CD4-positive, alpha-beta T cell (primary cell): ENCODE measurements around the gene SH3BP1. TPM values are rescaled to one million over a fixed set of nuclear protein-coding genes. Genes with fewer than 3 reads are reported as not detected.

Experiments
- ATAC-seq: fragments of 200-7000 bp; cut with Tn5 transposase; one replicate; pipeline ENCODE4 v1.10.0; 2022; ENCODE audit warnings: mild to moderate bottlenecking; ENCODE audit not compliant: poor library complexity
- CTCF ChIA-PET: fragments of 350-600 bp; sonication (Branson Sonifier 250); formaldehyde crosslinking; loops from one replicate; lab custom pipeline; 2021; ENCODE audit warnings: antibody characterized with exemption, inconsistent platforms; lab: Charles Lee
- POLR2A ChIA-PET: fragments of 350-600 bp; sonication (Branson Sonifier 250); formaldehyde crosslinking; loops from one replicate; lab custom pipeline; 2021; ENCODE audit warnings: antibody characterized with exemption, inconsistent platforms; lab: Charles Lee
- DNase-seq, 14 experiments: peaks; one replicate each; pipeline ENCODE4 v3.0.0-alpha.2; 2013 to 2020; ENCODE audit warnings: mixed read lengths in 2 of 14
- H3K27ac ChIP-seq, 2 donors: one replicate each; pipeline versions ENCODE4 v1.5.1 to v1.7.0; 2013; ENCODE audit warnings: low read length in 2 of 2, low read depth in 1 of 2, mild to moderate bottlenecking in 1 of 2
- H3K27me3 ChIP-seq, 2 experiments: 1 replicate in 1 of 2; 2 replicates in 1 of 2; pipeline versions ENCODE4 v1.6.1 to v1.7.0; 2013; ENCODE audit warnings: low read length in 2 of 2, control low read depth in 1 of 2, mild to moderate bottlenecking in 1 of 2, moderate library complexity in 1 of 2; ENCODE audit not compliant: insufficient read depth in 2 of 2, control insufficient read depth in 1 of 2
- H3K36me3 ChIP-seq: one replicate; pipeline ENCODE4 v1.6.1; 2013; ENCODE audit warnings: low read length, control low read depth; ENCODE audit not compliant: insufficient read depth
- H3K4me1 ChIP-seq: one replicate; pipeline ENCODE4 v1.6.1; 2013; ENCODE audit warnings: low read length, control low read depth; ENCODE audit not compliant: insufficient read depth
- H3K4me3 ChIP-seq: one replicate; pipeline ENCODE4 v1.5.1; 2013; ENCODE audit warnings: mild to moderate bottlenecking, low read length, moderate library complexity
- H3K9me3 ChIP-seq, 2 experiments: 1 replicate in 1 of 2; 2 replicates in 1 of 2; pipeline versions ENCODE4 v1.6.1 to v1.7.0; 2013; ENCODE audit warnings: low read length in 2 of 2, mild to moderate bottlenecking in 2 of 2, control low read depth in 1 of 2, moderate library complexity in 1 of 2; ENCODE audit not compliant: control insufficient read depth in 1 of 2, insufficient read depth in 1 of 2
- H3K27ac Mint-ChIP-seq: one replicate; pipeline ENCODE4 v1.8.0; 2020; ENCODE audit warnings: mixed read lengths
- H3K27me3 Mint-ChIP-seq: one replicate; pipeline ENCODE4 v1.8.0; 2021; ENCODE audit warnings: mixed read lengths
- H3K36me3 Mint-ChIP-seq: one replicate; pipeline ENCODE4 v1.8.0; 2021; ENCODE audit warnings: low read depth, mixed read lengths
- H3K4me1 Mint-ChIP-seq: one replicate; pipeline ENCODE4 v1.8.0; 2021; ENCODE audit warnings: low read depth, mixed read lengths
- H3K4me3 Mint-ChIP-seq: one replicate; pipeline ENCODE4 v1.8.0; 2020; ENCODE audit warnings: mild to moderate bottlenecking, mixed read lengths
- H3K9me3 Mint-ChIP-seq: one replicate; pipeline ENCODE4 v1.8.0; 2020; ENCODE audit warnings: mixed read lengths
- CTCF ChIP-seq: fragments of 200-600 bp; IDR thresholded peaks from one replicate; pipeline ENCODE4 v1.8.0; 2022; ENCODE audit warnings: antibody characterized with exemption, mild to moderate bottlenecking
- intact Hi-C, 2 experiments: fragments of 100-400 bp; cut with DNase I in 1 of 2; cut with micrococcal nuclease in 1 of 2; formaldehyde crosslinking; loops; one replicate each; pipeline versions ENCODE4 v1.15.1 to v1.9.0; 2023 to 2025; cut with DNase I, micrococcal nuclease
- total RNA-seq, 174 experiments: library from RNA in 2 of 174; stranded (reverse) in 2 of 174; gene quantifications; one replicate each; pipeline ENCODE4 v1.2.3 and lab custom pipeline; 2021 to 2026

SH3BP1 gene
- total RNA-seq, 2 experiments from 2014 or later, result 46.9 to 49.0 TPM

- DNase-seq (no peak), ATAC-seq (no peak)
- Histone ChIP-seq H3K9me3 (no peaks in the 10 kb centered on the region), H3K4me1 (peaks cover 85% of the 10 kb centered on the region), H3K27ac (peak overlapping the region; percentile 74 to 76), H3K36me3 (peaks cover 39% of the 10 kb centered on the region), H3K4me3 (no peak overlapping the region), H3K27me3 (no peaks in the 10 kb centered on the region)
- H3K27ac Mint-ChIP-seq, result peak overlapping the region; percentile 90
- TF ChIP-seq CTCF, result no peak
- H3K4me1 Mint-ChIP-seq, result peaks cover 59% of the 10 kb centered on the region
- intact Hi-C loops, result no loop called here
- H3K27me3 Mint-ChIP-seq, result no peaks in the 10 kb centered on the region
- POLR2A ChIA-PET, result interaction anchor here (0.7 to 5.4 kb wide), 7 partner anchors 9 to 384 kb away, joined by 3 to 107 read pairs (median 29); partner anchors contain the start of genes ANKRD54, GGA1, LGALS1 and PDXP
- H3K36me3 Mint-ChIP-seq, result peaks cover 7% of the 10 kb centered on the region
- CTCF ChIA-PET, result interaction anchor here (1.3 to 8.6 kb wide), 3 partner anchors 8 to 53 kb away, joined by 3 to 49 read pairs (median 19); no protein-coding TSS in a partner anchor
- no peaks in the 10 kb centered on the region for H3K9me3 Mint-ChIP-seq
- no peak overlapping the region for H3K4me3 Mint-ChIP-seq
Observed at GRCh38 chr22:37628830-37629229, 10.6 kb upstream of the SH3BP1 start.

DNA sequence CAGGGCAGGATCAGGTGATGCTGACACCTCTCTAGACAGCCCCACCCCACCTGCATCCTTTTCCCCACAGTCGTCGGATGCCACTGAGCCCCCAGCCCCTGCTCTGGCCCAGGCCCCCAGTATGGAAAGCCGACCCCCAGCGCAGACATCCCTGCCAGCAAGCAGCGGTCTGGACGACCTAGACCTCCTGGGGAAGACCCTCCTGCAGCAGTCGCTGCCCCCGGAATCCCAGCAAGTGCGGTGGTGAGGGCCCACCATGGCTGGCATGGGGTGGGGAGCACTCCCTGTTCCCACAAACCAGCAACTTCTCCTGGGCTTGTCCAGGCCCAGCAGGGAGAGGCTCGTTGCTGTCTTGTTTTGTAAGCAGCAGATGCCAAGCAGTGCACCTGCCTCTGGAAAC is 9.5 kb upstream of the SH3BP1 start:
- H3K4me3 Mint-ChIP-seq, result no peak overlapping the region
- intact Hi-C loops, result no loop called here
- H3K9me3 Mint-ChIP-seq, result no peaks in the 10 kb centered on the region
- no peak overlapping the region for H3K27ac Mint-ChIP-seq
- ATAC-seq (no peak), DNase-seq (no peak)
- no peak for TF ChIP-seq CTCF
- Histone ChIP-seq H3K9me3 (no peaks in the 10 kb centered on the region), H3K27me3 (no peaks in the 10 kb centered on the region), H3K4me1 (peaks cover 85% of the 10 kb centered on the region), H3K36me3 (peaks cover 34% of the 10 kb centered on the region), H3K4me3 (no peak overlapping the region), H3K27ac (peak overlapping the region in 1 of 2 donors; percentile 76)
- ChIA-PET POLR2A (interaction anchor here (5.2 to 5.4 kb wide), 2 partner anchors 10 to 29 kb away, joined by 43 to 107 read pairs; partner anchors contain the start of genes PDXP and SH3BP1), CTCF (interaction anchor here (2.1 to 8.6 kb wide), 2 partner anchors 13 to 23 kb away, joined by 7 to 49 read pairs; no protein-coding TSS in a partner anchor)
- peaks cover 10% of the 10 kb centered on the region for H3K36me3 Mint-ChIP-seq
- peaks cover 62% of the 10 kb centered on the region for H3K4me1 Mint-ChIP-seq
- H3K27me3 Mint-ChIP-seq, result no peaks in the 10 kb centered on the region

DNA sequence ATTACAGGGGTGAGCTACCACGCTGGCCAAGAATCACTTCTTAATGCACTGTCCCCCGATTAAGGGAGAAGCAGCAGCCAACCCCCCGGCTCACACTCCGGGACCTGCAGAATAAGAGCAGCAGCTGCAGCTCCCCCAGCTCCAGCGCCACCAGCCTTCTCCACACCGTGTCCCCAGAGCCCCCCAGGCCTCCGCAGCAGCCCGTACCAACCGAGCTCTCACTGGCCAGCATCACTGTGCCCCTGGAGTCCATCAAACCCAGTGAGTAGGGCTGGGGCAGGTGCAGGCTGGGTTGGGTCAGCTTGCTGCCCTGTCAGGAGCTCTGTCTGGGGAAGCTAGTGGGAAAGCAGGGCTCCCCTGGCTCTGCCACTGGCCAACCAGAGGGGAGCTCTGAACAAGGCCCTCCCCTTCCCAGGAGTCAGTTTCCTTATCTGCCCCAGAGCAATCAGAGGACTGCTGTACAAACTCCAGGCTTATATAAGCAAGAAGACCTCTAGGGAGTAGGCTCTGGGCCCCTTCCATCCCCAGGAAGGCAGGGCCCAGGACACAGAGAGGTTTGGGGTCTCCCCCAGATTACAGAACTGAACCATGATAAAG is 8.5 kb upstream of the SH3BP1 start:
- TF ChIP-seq CTCF, result no peak
- Histone ChIP-seq H3K27ac (peak overlapping the region; percentile 9 to 58), H3K9me3 (no peaks in the 10 kb centered on the region), H3K27me3 (no peaks in the 10 kb centered on the region), H3K36me3 (peaks cover 29% of the 10 kb centered on the region), H3K4me1 (peaks cover 85% of the 10 kb centered on the region), H3K4me3 (no peak overlapping the region)
- peaks cover 64% of the 10 kb centered on the region for H3K4me1 Mint-ChIP-seq
- no peaks in the 10 kb centered on the region for H3K27me3 Mint-ChIP-seq
- peaks cover 4% of the 10 kb centered on the region for H3K36me3 Mint-ChIP-seq
- intact Hi-C loops, result no loop called here
- no peak for DNase-seq
- H3K4me3 Mint-ChIP-seq, result peak overlapping the region; percentile 34
- no peaks in the 10 kb centered on the region for H3K9me3 Mint-ChIP-seq
- no peak for ATAC-seq
- ChIA-PET CTCF (interaction anchor here (2.1 to 8.6 kb wide), 3 partner anchors 12 to 50 kb away, joined by 7 to 49 read pairs (median 20); no protein-coding TSS in a partner anchor), POLR2A (interaction anchor here (1.3 to 5.2 kb wide), 4 partner anchors 9 to 45 kb away, joined by 3 to 43 read pairs (median 26); partner anchors contain the start of genes GGA1, LGALS1 and PDXP)
- H3K27ac Mint-ChIP-seq, result peak overlapping the region; percentile 94
